ENCODE data around the gene FHIT. TPM values are rescaled to one million over a fixed set of nuclear protein-coding genes. Genes with fewer than 3 reads are reported as not detected.

Gene FHIT
- polyA plus RNA-seq, 1 experiment: 0.11 TPM

DNA sequence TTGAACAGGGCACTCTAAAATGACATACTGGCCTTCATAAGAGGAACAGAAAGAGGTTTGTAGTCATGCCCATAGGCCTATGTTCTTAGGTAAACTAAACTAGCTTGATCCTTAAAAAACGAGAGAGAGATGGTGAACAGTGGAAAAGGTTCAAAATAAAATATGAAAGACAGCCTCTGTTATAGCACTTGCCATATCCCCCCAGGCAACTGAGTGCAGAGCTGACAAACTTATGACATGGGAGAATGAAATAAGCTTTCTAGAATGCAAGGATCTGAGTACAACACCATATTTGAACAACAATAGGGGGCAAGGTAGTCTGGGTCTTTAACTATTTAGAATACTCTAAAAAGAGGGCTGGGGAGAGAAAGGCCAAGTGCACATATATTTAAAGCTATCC lies 1500.9 kb downstream of the FHIT start:
- no peak for TF ChIP-seq CTCF (IDR thresholded peaks at IDR 0.05; ENCODE audit: insufficient read depth, low read depth, low read length)
- DNase-seq (ENCODE audit: low read depth): no peak
- no peaks in the 10 kb centered on the region for H3K36me3 ChIP-seq (ENCODE audit: control insufficient read depth, insufficient read depth, low read length)
- CTCF ChIA-PET: interaction anchor here (1.2 kb wide), 1 partner anchor 175 kb away, joined by 4 read pairs; no protein-coding TSS in a partner anchor
- no peaks in the 10 kb centered on the region for H3K27me3 ChIP-seq (ENCODE audit: control insufficient read depth, insufficient read depth, low read length)
- POLR2A ChIA-PET: no interaction called here
- no peak overlapping the region for H3K4me3 ChIP-seq (ENCODE audit: low read depth, low read length)

- CTCF ChIA-PET: interaction anchor here (0.6 kb wide), 1 partner anchor 73 kb away, joined by 3 read pairs; no protein-coding TSS in a partner anchor
- Histone ChIP-seq H3K4me3 (ENCODE audit: low read depth, low read length) (no peak overlapping the region), H3K27me3 (ENCODE audit: control insufficient read depth, insufficient read depth, low read length) (no peaks in the 10 kb centered on the region), H3K36me3 (ENCODE audit: control insufficient read depth, insufficient read depth, low read length) (no peaks in the 10 kb centered on the region)
- no peak for TF ChIP-seq CTCF (IDR thresholded peaks at IDR 0.05; ENCODE audit: insufficient read depth, low read depth, low read length)
- POLR2A ChIA-PET: no interaction called here
- peak; percentile 22 for DNase-seq (ENCODE audit: low read depth)
Observed at GRCh38 chr3:59749291-59749690, 1502.0 kb downstream of the FHIT start.

DNA sequence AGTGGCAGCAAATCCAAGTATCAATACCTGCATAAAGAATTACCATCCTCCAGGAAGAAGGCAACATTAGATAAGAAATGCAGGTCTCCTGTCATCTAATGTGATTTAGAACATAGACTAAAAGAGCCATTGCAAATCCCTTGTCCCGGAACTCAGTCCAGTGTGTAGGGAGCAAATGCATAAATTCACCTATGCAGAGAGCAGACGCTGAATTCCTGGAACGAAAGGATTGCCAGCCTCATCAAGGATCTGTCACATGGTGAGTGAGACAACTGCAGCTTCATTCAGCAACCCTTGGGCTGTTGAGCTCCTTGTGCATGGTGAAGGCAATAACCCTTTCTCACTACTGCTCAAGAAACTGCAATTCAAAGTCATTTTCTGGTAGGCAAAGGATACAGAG lies 1504.7 kb downstream of the FHIT start:
- H3K27me3 ChIP-seq (ENCODE audit: control insufficient read depth, insufficient read depth, low read length): no peaks in the 10 kb centered on the region
- CTCF ChIA-PET: no interaction called here
- H3K4me3 ChIP-seq (ENCODE audit: low read depth, low read length): no peak overlapping the region
- no peak for TF ChIP-seq CTCF (IDR thresholded peaks at IDR 0.05; ENCODE audit: insufficient read depth, low read depth, low read length)
- H3K36me3 ChIP-seq (ENCODE audit: control insufficient read depth, insufficient read depth, low read length): no peaks in the 10 kb centered on the region
- no peak for DNase-seq (ENCODE audit: low read depth)
- POLR2A ChIA-PET: no interaction called here

GRCh38 chr3:59737241-59737640 lies 1514.0 kb downstream of the FHIT start:
- TF ChIP-seq CTCF (IDR thresholded peaks at IDR 0.05; ENCODE audit: insufficient read depth, low read depth, low read length): no peak

GRCh38 chr3:59734061-59734460 lies 1517.2 kb downstream of the FHIT start:
- Histone ChIP-seq H3K4me3 (ENCODE audit: low read depth, low read length) (no peak overlapping the region), H3K36me3 (ENCODE audit: control insufficient read depth, insufficient read depth, low read length) (no peaks in the 10 kb centered on the region), H3K27me3 (ENCODE audit: control insufficient read depth, insufficient read depth, low read length) (no peaks in the 10 kb centered on the region)
- TF ChIP-seq CTCF (IDR thresholded peaks at IDR 0.05; ENCODE audit: insufficient read depth, low read depth, low read length): no peak
- CTCF ChIA-PET: no interaction called here
- POLR2A ChIA-PET: interaction anchor here (0.6 kb wide), 1 partner anchor 1892 kb away, joined by 5 read pairs; no protein-coding TSS in a partner anchor
- DNase-seq (ENCODE audit: low read depth): no peak

More at GRCh38 chr3:59737241-59737640, 1514.0 kb downstream of the FHIT start:
- Histone ChIP-seq H3K4me3 (ENCODE audit: low read depth, low read length) (no peak overlapping the region), H3K36me3 (ENCODE audit: control insufficient read depth, insufficient read depth, low read length) (no peaks in the 10 kb centered on the region), H3K27me3 (ENCODE audit: control insufficient read depth, insufficient read depth, low read length) (no peaks in the 10 kb centered on the region)
- CTCF ChIA-PET: interaction anchor here (0.9 kb wide), 1 partner anchor 36 kb away, joined by 3 read pairs; no protein-coding TSS in a partner anchor
- DNase-seq (ENCODE audit: low read depth): no peak
- POLR2A ChIA-PET: no interaction called here

Measured in BJ (cell line).